Keratinocyte (primary cell): ENCODE data around the gene AHNAK.

ENCODE experiments used
- EZH2 ChIP-seq: IDR thresholded peaks from one replicate; pipeline ENCODE4 v1.6.1; 2012; ENCODE audit warnings: inconsistent platforms, mild to moderate bottlenecking, low read length, moderate library complexity
- TF ChIP-seq, protein P1 (sequence below), 3 experiments: IDR thresholded peaks in 1 of 3; conservative IDR thresholded peaks in 1 of 3; optimal IDR thresholded peaks in 1 of 3; 2 replicates in 2 of 3; 3 replicates in 1 of 3; pipeline versions ENCODE3 to v1.5.1; 2011; ENCODE audit warnings: low read length in 3 of 3, mild to moderate bottlenecking in 3 of 3, moderate library complexity in 2 of 3, control low read depth in 1 of 3, inconsistent platforms in 1 of 3; ENCODE audit not compliant: insufficient read depth in 2 of 3; ENCODE audit errors: extremely low read depth in 1 of 3

DNA sequence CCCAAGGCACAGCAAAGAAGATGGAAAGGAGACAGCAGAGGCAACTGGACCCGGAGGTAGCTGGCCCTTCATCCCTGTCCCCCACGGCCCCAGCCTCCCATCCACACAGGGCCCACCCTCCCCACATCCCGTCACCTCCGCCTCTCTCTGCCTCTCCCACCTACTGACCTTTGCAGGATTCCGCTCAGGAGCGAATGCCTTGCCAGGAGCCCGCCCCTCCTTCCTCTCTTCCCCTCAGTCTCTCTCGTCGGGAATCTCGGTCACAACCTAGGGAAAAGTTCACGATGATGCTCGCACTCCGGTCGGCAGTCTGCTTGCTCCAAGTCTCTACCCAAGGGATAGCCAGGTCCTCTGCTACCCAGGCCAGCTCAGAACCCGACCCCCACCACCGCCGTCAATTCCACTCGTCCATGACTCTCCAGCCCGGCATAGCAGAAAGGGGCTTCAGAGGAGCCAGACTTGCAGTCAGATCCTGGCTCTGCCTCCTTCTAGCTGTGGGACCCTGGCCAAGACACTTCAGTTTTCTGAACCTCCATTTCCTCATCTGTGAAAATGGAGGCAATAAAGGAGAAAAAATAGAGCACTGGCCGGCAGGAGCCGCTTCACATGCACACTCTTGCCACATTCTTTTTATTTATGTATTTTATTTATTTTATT, 10.2 kb downstream of the AHNAK start:
- TF ChIP-seq, protein P1, sequence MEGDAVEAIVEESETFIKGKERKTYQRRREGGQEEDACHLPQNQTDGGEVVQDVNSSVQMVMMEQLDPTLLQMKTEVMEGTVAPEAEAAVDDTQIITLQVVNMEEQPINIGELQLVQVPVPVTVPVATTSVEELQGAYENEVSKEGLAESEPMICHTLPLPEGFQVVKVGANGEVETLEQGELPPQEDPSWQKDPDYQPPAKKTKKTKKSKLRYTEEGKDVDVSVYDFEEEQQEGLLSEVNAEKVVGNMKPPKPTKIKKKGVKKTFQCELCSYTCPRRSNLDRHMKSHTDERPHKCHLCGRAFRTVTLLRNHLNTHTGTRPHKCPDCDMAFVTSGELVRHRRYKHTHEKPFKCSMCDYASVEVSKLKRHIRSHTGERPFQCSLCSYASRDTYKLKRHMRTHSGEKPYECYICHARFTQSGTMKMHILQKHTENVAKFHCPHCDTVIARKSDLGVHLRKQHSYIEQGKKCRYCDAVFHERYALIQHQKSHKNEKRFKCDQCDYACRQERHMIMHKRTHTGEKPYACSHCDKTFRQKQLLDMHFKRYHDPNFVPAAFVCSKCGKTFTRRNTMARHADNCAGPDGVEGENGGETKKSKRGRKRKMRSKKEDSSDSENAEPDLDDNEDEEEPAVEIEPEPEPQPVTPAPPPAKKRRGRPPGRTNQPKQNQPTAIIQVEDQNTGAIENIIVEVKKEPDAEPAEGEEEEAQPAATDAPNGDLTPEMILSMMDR (optimal IDR thresholded peaks at IDR 0.05 in 1 of 3, IDR thresholded peaks at IDR 0.05 in 1 of 3, conservative IDR thresholded peaks at IDR 0.05 in 1 of 3; ENCODE audit: extremely low read depth in 1 of 3, insufficient read depth in 2 of 3, low read length in 3 of 3): no peak
- TF ChIP-seq EZH2: no peak
